ENCODE measurements around the gene ZNF329. TPM values are rescaled to one million over a fixed set of nuclear protein-coding genes. Genes with fewer than 3 reads are reported as not detected.
A peak's percentile ranks its signal among the peaks of the same experiment; 100 is the strongest.
"Not testable (repeated sequence)": the region's sequence is repeated elsewhere in the genome, so short reads cannot be mapped to it uniquely, and the experiment has no call there.

ZNF329 gene
- total RNA-seq, 1 experiment from 2014 or later, result 10.6 TPM

DNA sequence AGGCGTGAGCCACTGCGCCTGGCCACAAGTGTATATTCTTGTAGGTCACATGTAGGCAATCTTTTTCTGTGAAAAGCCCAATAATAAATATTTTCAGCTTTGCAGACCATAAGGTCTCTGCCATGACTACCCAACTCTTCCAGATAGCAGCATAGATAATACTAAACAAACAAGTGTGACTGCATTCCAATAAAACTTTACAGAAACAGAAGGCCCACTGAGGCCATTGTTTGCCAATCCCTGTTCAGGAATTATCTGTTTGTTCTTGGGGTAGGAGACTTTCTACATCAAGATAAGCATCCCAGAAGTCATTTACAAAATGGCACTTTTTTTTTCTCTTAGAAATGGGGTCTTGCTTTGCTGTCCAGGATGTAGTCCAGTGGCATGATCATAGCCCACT lies 2.8 kb upstream of the ZNF329 start:
- ChIA-PET POLR2A (ENCODE audit: unreplicated experiment) (no interaction called here), CTCF (no interaction called here)
- Histone ChIP-seq H3K9me3 (ENCODE audit: insufficient read depth, low read depth) (peaks cover 68% of the 10 kb centered on the region), H3K4me2 (peak overlapping the region; percentile 76; the same call in 1 of the 2 replicates), H2AFZ (no peak overlapping the region), H3K79me2 (ENCODE audit: low read depth) (peaks cover 11% of the 10 kb centered on the region; the same call in 1 of the 2 replicates), H3K4me3 (peak overlapping the region; percentile 91; the same call in 1 of the 2 replicates), H4K20me1 (ENCODE audit: insufficient read depth) (no peaks in the 10 kb centered on the region), H3K4me1 (replicated peaks; ENCODE audit: insufficient read depth) (no peaks in the 10 kb centered on the region), H3K27me3 (ENCODE audit: insufficient read depth, low read depth) (no peaks in the 10 kb centered on the region), H3K27ac (no peak overlapping the region), H3F3A (ENCODE audit: insufficient read depth, low read depth) (no peaks in the 10 kb centered on the region), H3K9me2 (ENCODE audit: insufficient read depth) (no peaks in the 10 kb centered on the region), H3K36me3 (ENCODE audit: low read depth) (0 out of 2 replicates have a peak, but pooled peaks cover 6% of the 10 kb centered on the region)
- peak in 1 of 2 experiments; percentile 39 for DNase-seq
- TF ChIP-seq, protein P1, sequence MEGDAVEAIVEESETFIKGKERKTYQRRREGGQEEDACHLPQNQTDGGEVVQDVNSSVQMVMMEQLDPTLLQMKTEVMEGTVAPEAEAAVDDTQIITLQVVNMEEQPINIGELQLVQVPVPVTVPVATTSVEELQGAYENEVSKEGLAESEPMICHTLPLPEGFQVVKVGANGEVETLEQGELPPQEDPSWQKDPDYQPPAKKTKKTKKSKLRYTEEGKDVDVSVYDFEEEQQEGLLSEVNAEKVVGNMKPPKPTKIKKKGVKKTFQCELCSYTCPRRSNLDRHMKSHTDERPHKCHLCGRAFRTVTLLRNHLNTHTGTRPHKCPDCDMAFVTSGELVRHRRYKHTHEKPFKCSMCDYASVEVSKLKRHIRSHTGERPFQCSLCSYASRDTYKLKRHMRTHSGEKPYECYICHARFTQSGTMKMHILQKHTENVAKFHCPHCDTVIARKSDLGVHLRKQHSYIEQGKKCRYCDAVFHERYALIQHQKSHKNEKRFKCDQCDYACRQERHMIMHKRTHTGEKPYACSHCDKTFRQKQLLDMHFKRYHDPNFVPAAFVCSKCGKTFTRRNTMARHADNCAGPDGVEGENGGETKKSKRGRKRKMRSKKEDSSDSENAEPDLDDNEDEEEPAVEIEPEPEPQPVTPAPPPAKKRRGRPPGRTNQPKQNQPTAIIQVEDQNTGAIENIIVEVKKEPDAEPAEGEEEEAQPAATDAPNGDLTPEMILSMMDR (conservative IDR thresholded peaks at IDR 0.05), result no peak
- no peak for TF ChIP-seq EZH2 (IDR thresholded peaks at IDR 0.05; ENCODE audit: low read depth)
- intact Hi-C loops (cut with micrococcal nuclease; ENCODE audit: unreplicated experiment), result no loop called here
- no TSS peak for BruUV-seq (replicated peaks)

DNA sequence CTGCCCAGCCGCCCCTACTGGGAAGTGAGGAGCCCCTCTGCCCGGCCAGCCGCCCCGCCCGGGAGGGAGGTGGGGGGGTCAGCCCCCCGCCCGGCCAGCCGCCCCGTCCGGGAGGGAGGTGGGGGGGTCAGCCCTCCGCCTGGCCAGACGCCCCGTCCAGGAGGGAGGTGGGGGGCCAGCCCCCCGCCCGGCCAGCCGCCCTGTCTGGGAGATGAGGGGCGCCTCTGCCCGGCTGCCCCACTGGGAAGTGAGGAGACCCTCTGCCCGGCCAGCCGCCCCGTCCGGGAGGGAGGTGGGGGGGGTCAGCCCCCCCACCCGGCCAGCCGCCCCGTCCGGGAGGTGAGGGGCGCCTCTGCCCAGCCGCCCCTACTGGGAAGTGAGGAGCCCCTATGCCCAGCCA lies 3.1 kb downstream of the ZNF329 start:
- Histone ChIP-seq H3K9me3 (ENCODE audit: insufficient read depth, low read depth) (peaks cover 54% of the 10 kb centered on the region), H3K36me3 (ENCODE audit: low read depth) (peaks cover 18% of the 10 kb centered on the region), H3K79me2 (ENCODE audit: low read depth) (peaks cover 11% of the 10 kb centered on the region; the same call in 1 of the 2 replicates)
- H3F3A ChIP-seq (ENCODE audit: insufficient read depth, low read depth); H3K4me2 ChIP-seq; intact Hi-C loops (cut with micrococcal nuclease; ENCODE audit: unreplicated experiment); H3K4me1 ChIP-seq (replicated peaks; ENCODE audit: insufficient read depth); H3K4me3 ChIP-seq; POLR2A ChIA-PET (ENCODE audit: unreplicated experiment); H3K9me2 ChIP-seq (ENCODE audit: insufficient read depth); DNase-seq; H3K27ac ChIP-seq; H2AFZ ChIP-seq; CTCF ChIA-PET; BruUV-seq (replicated peaks); H3K27me3 ChIP-seq (ENCODE audit: insufficient read depth, low read depth); H4K20me1 ChIP-seq (ENCODE audit: insufficient read depth): not testable (repeated sequence)

DNA sequence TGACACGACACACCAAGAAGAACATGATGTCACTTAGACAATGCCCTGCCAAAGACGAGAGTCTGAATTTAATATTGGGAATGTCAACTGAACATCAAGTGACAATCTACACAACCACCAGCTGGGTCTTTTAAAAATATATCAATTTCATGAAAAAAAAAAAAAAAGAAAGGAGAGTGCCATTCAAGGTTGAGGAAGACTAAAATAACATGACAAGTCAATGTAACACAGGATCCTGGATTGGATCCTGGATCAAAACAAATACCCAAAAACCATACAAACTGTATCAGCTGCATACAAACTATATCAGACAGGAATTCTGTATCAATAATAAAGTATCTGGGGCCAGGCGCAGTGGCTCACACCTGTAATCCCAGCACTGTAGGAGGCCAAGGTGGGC lies 4.7 kb downstream of the ZNF329 start:
- no peak overlapping the region for H3K27ac ChIP-seq
- H2AFZ ChIP-seq, result no peak overlapping the region
- no peaks in the 10 kb centered on the region for H4K20me1 ChIP-seq (ENCODE audit: insufficient read depth)
- no peak for DNase-seq
- no peaks in the 10 kb centered on the region for H3K4me1 ChIP-seq (replicated peaks; ENCODE audit: insufficient read depth)
- no peaks in the 10 kb centered on the region for H3F3A ChIP-seq (ENCODE audit: insufficient read depth, low read depth)
- ChIA-PET POLR2A (ENCODE audit: unreplicated experiment) (interaction anchor here (0.7 kb wide), 1 partner anchor 157 kb away, joined by 40 read pairs; no protein-coding TSS in a partner anchor), CTCF (no interaction called here)
- no peak overlapping the region for H3K4me2 ChIP-seq
- no peaks in the 10 kb centered on the region for H3K9me2 ChIP-seq (ENCODE audit: insufficient read depth)
- H3K27me3 ChIP-seq (ENCODE audit: insufficient read depth, low read depth), result no peaks in the 10 kb centered on the region
- peaks cover 31% of the 10 kb centered on the region for H3K36me3 ChIP-seq (ENCODE audit: low read depth)
- peaks cover 11% of the 10 kb centered on the region; the same call in 1 of the 2 replicates for H3K79me2 ChIP-seq (ENCODE audit: low read depth)
- BruUV-seq (replicated peaks), result no TSS peak
- peaks cover 60% of the 10 kb centered on the region for H3K9me3 ChIP-seq (ENCODE audit: insufficient read depth, low read depth)
- intact Hi-C loops (cut with micrococcal nuclease; ENCODE audit: unreplicated experiment), result no loop called here
- no peak overlapping the region for H3K4me3 ChIP-seq
- TF ChIP-seq, protein P1 (conservative IDR thresholded peaks at IDR 0.05), result no peak
- no peak for TF ChIP-seq EZH2 (IDR thresholded peaks at IDR 0.05; ENCODE audit: low read depth)

DNA sequence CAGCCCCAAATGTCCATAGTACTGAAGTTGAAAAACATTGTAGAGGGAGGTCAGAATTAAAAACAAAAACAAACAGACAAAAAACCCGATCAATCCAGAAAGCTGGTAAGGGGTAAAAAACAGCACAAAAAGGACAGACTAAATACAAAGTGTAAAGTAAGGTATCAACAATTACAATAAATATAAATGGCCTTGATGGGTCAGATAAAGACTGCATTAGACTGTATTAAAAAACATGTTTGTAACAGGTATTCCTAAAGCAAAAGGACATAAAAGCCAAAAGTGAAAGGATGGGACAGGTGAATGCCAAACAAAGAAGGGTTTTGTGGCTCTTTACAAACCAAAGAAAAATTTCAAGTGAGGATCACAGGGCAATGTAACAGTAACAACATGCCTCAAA lies 16.3 kb downstream of the ZNF329 start:
- Histone ChIP-seq H3K4me2 (no peak overlapping the region), H2AFZ (no peak overlapping the region), H4K20me1 (ENCODE audit: insufficient read depth) (no peaks in the 10 kb centered on the region), H3K4me3 (no peak overlapping the region), H3K4me1 (replicated peaks; ENCODE audit: insufficient read depth) (no peaks in the 10 kb centered on the region), H3F3A (ENCODE audit: insufficient read depth, low read depth) (no peaks in the 10 kb centered on the region), H3K27me3 (ENCODE audit: insufficient read depth, low read depth) (no peaks in the 10 kb centered on the region), H3K36me3 (ENCODE audit: low read depth) (peaks cover 56% of the 10 kb centered on the region), H3K79me2 (ENCODE audit: low read depth) (no peaks in the 10 kb centered on the region), H3K9me3 (ENCODE audit: insufficient read depth, low read depth) (peaks cover 92% of the 10 kb centered on the region), H3K9me2 (ENCODE audit: insufficient read depth) (no peaks in the 10 kb centered on the region), H3K27ac (no peak overlapping the region)
- BruUV-seq (replicated peaks), result no TSS peak
- intact Hi-C loops (cut with micrococcal nuclease; ENCODE audit: unreplicated experiment), result no loop called here
- CTCF ChIA-PET, result no interaction called here
- no peak for DNase-seq
- no peak for TF ChIP-seq EZH2 (IDR thresholded peaks at IDR 0.05; ENCODE audit: low read depth)
- TF ChIP-seq, protein P1 (conservative IDR thresholded peaks at IDR 0.05), result no peak
- POLR2A ChIA-PET (ENCODE audit: unreplicated experiment), result interaction anchor here (0.7 kb wide), 1 partner anchor 38 kb away, joined by 4 read pairs; no protein-coding TSS in a partner anchor
